K562 (cell line): ENCODE results near the gene AAMP. TPM values are rescaled to one million over a fixed set of nuclear protein-coding genes. Genes with fewer than 3 reads are reported as not detected.

Experiments
- ATAC-seq: fragments of 200-7000 bp; cut with Tn5 transposase; 3 replicates; pipeline ENCODE4 v1.9.1; 2020; ENCODE audit warnings: moderate library complexity
- BruUV-seq: library from RNA; stranded (reverse); fragments of 400-500 nt; replicated peaks from 2 replicates; lab custom pipeline; 2021; lab: Mats Ljungman, UMichigan
- CTCF ChIA-PET: fragments of 300-600 bp; formaldehyde crosslinking; extraction: SDS; loops from one replicate; lab custom pipeline; 2021; ENCODE audit warnings: low intra/inter-chr PET ratio; lab: Yijun Ruan, JAX
- POLR2A ChIA-PET: fragments of 300-600, 350-650 bp; sonication (Branson Sonifier 250); formaldehyde crosslinking; extraction: SDS; loops from one replicate; lab custom pipeline; 2021; ENCODE audit warnings: antibody characterized with exemption, inconsistent platforms; lab: Yijun Ruan, JAX
- DNase-seq, 4 experiments: peaks; one replicate each; pipeline versions ENCODE4 v3.0.0 to v3.0.0-alpha.2; 2011 to 2018; ENCODE audit warnings: low spot score in 3 of 4, mixed read lengths in 3 of 4; ENCODE audit errors: extremely low read depth in 1 of 4
- FAIRE-seq: peaks from 2 replicates; lab custom pipeline; 2011; peaks lifted over from hg19 to GRCh38; lab: Jason Lieb, UNC
- H2AFZ ChIP-seq: 2 replicates; pipeline ENCODE4 v1.6.0; 2011; ENCODE audit warnings: low read depth, low read length, control low read depth, inconsistent platforms
- H3K27ac ChIP-seq: fragments of 200-600 bp; 3 replicates; pipeline ENCODE4 v1.8.0; 2011; ENCODE audit warnings: low read depth, mild to moderate bottlenecking, control low read depth, inconsistent platforms, low read length, moderate library complexity, mixed read lengths; ENCODE audit errors: extremely low read depth
- H3K27me3 ChIP-seq, 2 experiments: fragments of 300-600 bp in 1 of 2; 2 replicates in 1 of 2; 3 replicates in 1 of 2; pipeline versions ENCODE4 v1.6.0 to v1.8.0; 2011; ENCODE audit warnings: inconsistent platforms in 2 of 2, low read length in 2 of 2, mild to moderate bottlenecking in 1 of 2, mixed read lengths in 1 of 2, moderate library complexity in 1 of 2; ENCODE audit not compliant: control insufficient read depth in 2 of 2, insufficient read depth in 2 of 2
- H3K36me3 ChIP-seq: fragments of 300-600 bp; 3 replicates; pipeline ENCODE4 v1.8.0; 2011; ENCODE audit warnings: mild to moderate bottlenecking, low read length, inconsistent platforms; ENCODE audit not compliant: control insufficient read depth, insufficient read depth
- H3K4me1 ChIP-seq, 2 experiments: fragments of 200-600 bp in 1 of 2; replicated peaks in 1 of 2; 2 replicates in 1 of 2; 3 replicates in 1 of 2; pipeline versions ENCODE4 v1.5.1 to v1.8.0; 2011; ENCODE audit warnings: inconsistent platforms in 2 of 2, low read length in 2 of 2, mild to moderate bottlenecking in 1 of 2, mixed read lengths in 1 of 2, moderate library complexity in 1 of 2; ENCODE audit not compliant: control insufficient read depth in 2 of 2, insufficient read depth in 2 of 2
- H3K4me2 ChIP-seq: 2 replicates; pipeline ENCODE4 v1.6.1; 2011; ENCODE audit warnings: low read length, control low read depth, inconsistent platforms, mixed read lengths; ENCODE audit not compliant: insufficient read depth
- H3K4me3 ChIP-seq: fragments of 200-600 bp; sonication (generic), shearing (Covaris generic); 2 replicates; pipeline ENCODE4 v1.5.1; 2016; ENCODE audit warnings: control low read depth, inconsistent platforms
- H3K79me2 ChIP-seq: fragments of 200-600 bp; 3 replicates; pipeline ENCODE4 v1.8.0; 2011; ENCODE audit warnings: low read length, inconsistent platforms; ENCODE audit not compliant: control insufficient read depth, insufficient read depth
- H3K9ac ChIP-seq, 2 experiments: 2 replicates each; pipeline versions ENCODE4 v1.6.0 to v1.6.1; 2011; ENCODE audit warnings: low read depth in 2 of 2, low read length in 2 of 2, control low read depth in 1 of 2, inconsistent platforms in 1 of 2, mild to moderate bottlenecking in 1 of 2, mixed read lengths in 1 of 2; ENCODE audit not compliant: insufficient read depth in 1 of 2
- H3K9me1 ChIP-seq: one replicate; pipeline ENCODE4 v1.6.0; 2011; ENCODE audit warnings: inconsistent platforms, mild to moderate bottlenecking, low read length, moderate library complexity; ENCODE audit not compliant: control insufficient read depth, insufficient read depth
- H3K9me3 ChIP-seq: replicated peaks from 2 replicates; pipeline ENCODE4 v1.5.1; 2011; ENCODE audit warnings: low read depth, low read length, inconsistent platforms; ENCODE audit not compliant: control insufficient read depth, insufficient read depth
- H4K20me1 ChIP-seq: replicated peaks from 2 replicates; pipeline ENCODE4 v1.6.1; 2011; ENCODE audit warnings: low read length, inconsistent platforms, mixed read lengths; ENCODE audit not compliant: control insufficient read depth, insufficient read depth
- ETV5 ChIP-seq: sonication (generic); formaldehyde crosslinking; IDR thresholded peaks from 2 replicates; pipeline ENCODE4 v1.4.0; 2020; ENCODE audit warnings: low read depth, mild to moderate bottlenecking, missing genetic modification reagents
- MTA1 ChIP-seq: fragments of 450-650 bp; IDR thresholded peaks from 2 replicates; pipeline ENCODE4 v1.6.1; 2017; ENCODE audit warnings: borderline replicate concordance
- NFE2L1 ChIP-seq: fragments of 450-650 bp; IDR thresholded peaks from 2 replicates; pipeline ENCODE4 v1.6.1; 2016; ENCODE audit warnings: missing genetic modification characterization, low read depth, mild to moderate bottlenecking, missing compliant biosample characterization, moderate library complexity, borderline replicate concordance
- RAD51 ChIP-seq: fragments of 450-650 bp; IDR thresholded peaks from 2 replicates; pipeline ENCODE4 v1.7.1; 2016; ENCODE audit warnings: low read depth, mild to moderate bottlenecking, borderline replicate concordance
- SREBF2 ChIP-seq: sonication (generic); formaldehyde crosslinking; IDR thresholded peaks from 2 replicates; pipeline ENCODE4 v1.4.0; 2020; ENCODE audit warnings: mild to moderate bottlenecking, missing genetic modification reagents
- TRIM28 ChIP-seq: fragments of 450-650 bp; IDR thresholded peaks from 2 replicates; pipeline ENCODE4 v1.6.1; 2017
- ZC3H11A ChIP-seq: IDR thresholded peaks from 2 replicates; pipeline ENCODE4 v1.6.1; 2012; ENCODE audit warnings: low read depth, low read length, improper control_type of control experiment
- WGBS: fragments of 100-300 bp; shearing (Covaris generic); methylation state at CpG from one replicate; pipeline ENCODE4 v1.1.6; 2016; ENCODE audit warnings: low coverage, mixed read lengths; ENCODE audit not compliant: insufficient coverage; ENCODE audit errors: missing lambda C conversion rate; 5-methylcytosine and 5-hydroxymethylcytosine counted together
- in situ Hi-C: fragments of 300-500 bp; cut with MboI; formaldehyde crosslinking; loops from 4 replicates; pipeline ENCODE4 v1.15.0; 2018; ENCODE audit warnings: inconsistent platforms, mixed read lengths
- intact Hi-C: fragments of 100-400 bp; cut with micrococcal nuclease; formaldehyde crosslinking; loops from 2 replicates; pipeline ENCODE4 v1.14.2; 2022
- polyA plus RNA-seq, 8 experiments: library from polyadenylated mRNA; depleted of rRNA in 4 of 8; stranded (reverse) in 5 of 8; unstranded in 3 of 8; fragments of >200 nt; fragmentation: Nextera tagmentation in 2 of 8; fragmentation: Illumina TruSeq in 1 of 8; extraction: Ambion mirVana in 2 of 8; extraction: Trizol in 1 of 8; gene quantifications; 2 replicates each; pipeline versions ENCODE4 v1.2.1 to v1.2.3, GENCODE V29; 2011 to 2014; ENCODE audit warnings: inconsistent platforms in 1 of 8, missing spikeins in 1 of 8
- total RNA-seq, 7 experiments: library from RNA; depleted of rRNA in 6 of 7; stranded (reverse); fragments of >200 nt in 6 of 7; fragmentation: Illumina TruSeq in 2 of 7; extraction: Trizol in 2 of 7; gene quantifications; 2 replicates each; pipeline versions ENCODE4 v1.2.1 to v1.2.3, GENCODE V29; 2011 to 2021; ENCODE audit warnings: low replicate concordance in 1 of 7
- TF ChIP-seq, protein P1 (sequence below): sonication (generic); formaldehyde crosslinking; IDR thresholded peaks from 2 replicates; pipeline ENCODE4 v1.8.0; 2022; ENCODE audit warnings: missing genetic modification reagents, mild to moderate bottlenecking, borderline replicate concordance
- TF ChIP-seq, protein P2 (sequence below): fragments of 450-650 bp; IDR thresholded peaks from 2 replicates; pipeline ENCODE4 v1.7.0; 2016; ENCODE audit warnings: borderline replicate concordance
- TF ChIP-seq, protein P3 (sequence below): sonication (generic); formaldehyde crosslinking; IDR thresholded peaks from 2 replicates; pipeline ENCODE4 v1.8.0; 2023; ENCODE audit warnings: missing genetic modification reagents, mild to moderate bottlenecking, borderline replicate concordance

Gene AAMP
- total and polyA plus RNA-seq, 9 of the 15 experiments (the other 6 are each of a cell fraction or from before 2014, with no cell fraction given) = 5.7 to 197 (median 94.1) TPM

DNA sequence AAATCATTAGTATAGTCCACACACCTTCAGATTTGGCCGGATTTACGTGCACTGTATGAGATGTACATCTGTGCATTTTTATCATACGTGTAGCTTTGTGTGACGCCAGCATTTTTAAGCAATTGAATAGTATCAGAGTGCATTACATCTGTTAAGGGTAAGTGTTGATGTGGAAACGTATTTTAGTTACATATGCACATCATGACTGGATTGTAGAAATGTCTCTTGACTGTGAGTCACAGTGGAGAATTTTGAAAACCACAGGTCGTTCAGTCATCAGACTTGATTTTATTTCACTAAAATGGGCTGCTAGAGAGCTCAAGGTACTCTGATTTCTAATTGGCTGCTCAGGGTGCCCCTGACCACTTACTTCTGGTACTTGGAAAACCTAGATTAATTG is 14.5 kb downstream of the AAMP start:
- Histone ChIP-seq H3K9ac (no peak overlapping the region), H3K27ac (no peak overlapping the region), H3K27me3 (no peaks in the 10 kb centered on the region), H3K9me1 (no peaks in the 10 kb centered on the region), H3K4me3 (no peak overlapping the region), H3K4me2 (no peak overlapping the region), H3K9me3 (no peaks in the 10 kb centered on the region), H3K36me3 (peaks cover 45% of the 10 kb centered on the region; the same call in 2 of the 3 replicates), H3K79me2 (no peaks in the 10 kb centered on the region), H4K20me1 (no peaks in the 10 kb centered on the region), H3K4me1 (peaks cover 0 to 3% of the 10 kb centered on the region in 2 experiments; a peak in 3 of 5 replicates), H2AFZ (no peak overlapping the region)
- TF ChIP-seq SREBF2 (CRISPR knock-in tag) (no peak), MTA1 (no peak), ZC3H11A (no peak), TRIM28 (no peak), RAD51 (no peak), NFE2L1 (tag) (no peak), ETV5 (CRISPR knock-in tag) (no peak)
- TF ChIP-seq, protein P1, sequence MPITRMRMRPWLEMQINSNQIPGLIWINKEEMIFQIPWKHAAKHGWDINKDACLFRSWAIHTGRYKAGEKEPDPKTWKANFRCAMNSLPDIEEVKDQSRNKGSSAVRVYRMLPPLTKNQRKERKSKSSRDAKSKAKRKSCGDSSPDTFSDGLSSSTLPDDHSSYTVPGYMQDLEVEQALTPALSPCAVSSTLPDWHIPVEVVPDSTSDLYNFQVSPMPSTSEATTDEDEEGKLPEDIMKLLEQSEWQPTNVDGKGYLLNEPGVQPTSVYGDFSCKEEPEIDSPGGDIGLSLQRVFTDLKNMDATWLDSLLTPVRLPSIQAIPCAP = no peak
- TF ChIP-seq, protein P2, sequence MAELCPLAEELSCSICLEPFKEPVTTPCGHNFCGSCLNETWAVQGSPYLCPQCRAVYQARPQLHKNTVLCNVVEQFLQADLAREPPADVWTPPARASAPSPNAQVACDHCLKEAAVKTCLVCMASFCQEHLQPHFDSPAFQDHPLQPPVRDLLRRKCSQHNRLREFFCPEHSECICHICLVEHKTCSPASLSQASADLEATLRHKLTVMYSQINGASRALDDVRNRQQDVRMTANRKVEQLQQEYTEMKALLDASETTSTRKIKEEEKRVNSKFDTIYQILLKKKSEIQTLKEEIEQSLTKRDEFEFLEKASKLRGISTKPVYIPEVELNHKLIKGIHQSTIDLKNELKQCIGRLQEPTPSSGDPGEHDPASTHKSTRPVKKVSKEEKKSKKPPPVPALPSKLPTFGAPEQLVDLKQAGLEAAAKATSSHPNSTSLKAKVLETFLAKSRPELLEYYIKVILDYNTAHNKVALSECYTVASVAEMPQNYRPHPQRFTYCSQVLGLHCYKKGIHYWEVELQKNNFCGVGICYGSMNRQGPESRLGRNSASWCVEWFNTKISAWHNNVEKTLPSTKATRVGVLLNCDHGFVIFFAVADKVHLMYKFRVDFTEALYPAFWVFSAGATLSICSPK = no peak
- TF ChIP-seq, protein P3, sequence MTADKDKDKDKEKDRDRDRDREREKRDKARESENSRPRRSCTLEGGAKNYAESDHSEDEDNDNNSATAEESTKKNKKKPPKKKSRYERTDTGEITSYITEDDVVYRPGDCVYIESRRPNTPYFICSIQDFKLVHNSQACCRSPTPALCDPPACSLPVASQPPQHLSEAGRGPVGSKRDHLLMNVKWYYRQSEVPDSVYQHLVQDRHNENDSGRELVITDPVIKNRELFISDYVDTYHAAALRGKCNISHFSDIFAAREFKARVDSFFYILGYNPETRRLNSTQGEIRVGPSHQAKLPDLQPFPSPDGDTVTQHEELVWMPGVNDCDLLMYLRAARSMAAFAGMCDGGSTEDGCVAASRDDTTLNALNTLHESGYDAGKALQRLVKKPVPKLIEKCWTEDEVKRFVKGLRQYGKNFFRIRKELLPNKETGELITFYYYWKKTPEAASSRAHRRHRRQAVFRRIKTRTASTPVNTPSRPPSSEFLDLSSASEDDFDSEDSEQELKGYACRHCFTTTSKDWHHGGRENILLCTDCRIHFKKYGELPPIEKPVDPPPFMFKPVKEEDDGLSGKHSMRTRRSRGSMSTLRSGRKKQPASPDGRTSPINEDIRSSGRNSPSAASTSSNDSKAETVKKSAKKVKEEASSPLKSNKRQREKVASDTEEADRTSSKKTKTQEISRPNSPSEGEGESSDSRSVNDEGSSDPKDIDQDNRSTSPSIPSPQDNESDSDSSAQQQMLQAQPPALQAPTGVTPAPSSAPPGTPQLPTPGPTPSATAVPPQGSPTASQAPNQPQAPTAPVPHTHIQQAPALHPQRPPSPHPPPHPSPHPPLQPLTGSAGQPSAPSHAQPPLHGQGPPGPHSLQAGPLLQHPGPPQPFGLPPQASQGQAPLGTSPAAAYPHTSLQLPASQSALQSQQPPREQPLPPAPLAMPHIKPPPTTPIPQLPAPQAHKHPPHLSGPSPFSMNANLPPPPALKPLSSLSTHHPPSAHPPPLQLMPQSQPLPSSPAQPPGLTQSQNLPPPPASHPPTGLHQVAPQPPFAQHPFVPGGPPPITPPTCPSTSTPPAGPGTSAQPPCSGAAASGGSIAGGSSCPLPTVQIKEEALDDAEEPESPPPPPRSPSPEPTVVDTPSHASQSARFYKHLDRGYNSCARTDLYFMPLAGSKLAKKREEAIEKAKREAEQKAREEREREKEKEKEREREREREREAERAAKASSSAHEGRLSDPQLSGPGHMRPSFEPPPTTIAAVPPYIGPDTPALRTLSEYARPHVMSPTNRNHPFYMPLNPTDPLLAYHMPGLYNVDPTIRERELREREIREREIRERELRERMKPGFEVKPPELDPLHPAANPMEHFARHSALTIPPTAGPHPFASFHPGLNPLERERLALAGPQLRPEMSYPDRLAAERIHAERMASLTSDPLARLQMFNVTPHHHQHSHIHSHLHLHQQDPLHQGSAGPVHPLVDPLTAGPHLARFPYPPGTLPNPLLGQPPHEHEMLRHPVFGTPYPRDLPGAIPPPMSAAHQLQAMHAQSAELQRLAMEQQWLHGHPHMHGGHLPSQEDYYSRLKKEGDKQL (CRISPR knock-in tag) = no peak
- in situ Hi-C loops (loop anchor here (5.0 kb wide), 1 partner anchor 88 kb away; the partner anchor contains the start of gene CXCR1), intact Hi-C loops (loop anchor here (5.0 kb wide), 1 partner anchor 88 kb away; the partner anchor contains the start of gene CXCR1)
- FAIRE-seq = no peak
- DNase-seq = no peak
- POLR2A ChIA-PET = interaction anchor here (1.5 kb wide), 1 partner anchor 36 kb away, joined by 3 read pairs; no protein-coding TSS in a partner anchor
- WGBS = 69% methylated on average over 6 of the region's 6 CpGs
- CTCF ChIA-PET = no interaction called here
- no peak for ATAC-seq
- no TSS peak for BruUV-seq
